Panc1 (cell line): Measurements from ENCODE around the gene UBTF.

ENCODE experiments used
- REST ChIP-seq, 2 experiments: IDR thresholded peaks; 2 replicates each; pipeline ENCODE4 v1.6.1; 2011 to 2012; ENCODE audit warnings: low read depth in 2 of 2, control low read depth in 1 of 2, low read length in 1 of 2, mild to moderate bottlenecking in 1 of 2, moderate library complexity in 1 of 2; ENCODE audit not compliant: insufficient read depth in 1 of 2
- TCF7L2 ChIP-seq: IDR thresholded peaks from 2 replicates; pipeline ENCODE4 v1.6.1; 2011; ENCODE audit warnings: mild to moderate bottlenecking, low read depth, low read length, inconsistent platforms

- TF ChIP-seq TCF7L2, result no peak
- TF ChIP-seq REST (IDR thresholded peaks at IDR 0.05; ENCODE audit: insufficient read depth in 1 of 2, low read depth in 2 of 2, low read length in 1 of 2), result no peak
Observed at GRCh38 chr17:44193326-44194084, 26.0 kb downstream of the UBTF start.
